Umbilical cord (tissue), 2 donors: ENCODE measurements around the gene TMEM240. TPM values are rescaled to one million over a fixed set of nuclear protein-coding genes. Genes with fewer than 3 reads are reported as not detected.

Experiments
- DNase-seq: peaks from one replicate; pipeline ENCODE4 v3.0.0-alpha.2; 2015; ENCODE audit warnings: low spot score
- total RNA-seq: library from RNA; depleted of rRNA; stranded (reverse); fragments of >200 nt; gene quantifications from one replicate; pipeline ENCODE4 v1.2.3, GENCODE V29; 2014; ENCODE audit warnings: low replicate concordance; ENCODE audit not compliant: insufficient read depth

TMEM240 gene
- total RNA-seq, result not detected

DNA sequence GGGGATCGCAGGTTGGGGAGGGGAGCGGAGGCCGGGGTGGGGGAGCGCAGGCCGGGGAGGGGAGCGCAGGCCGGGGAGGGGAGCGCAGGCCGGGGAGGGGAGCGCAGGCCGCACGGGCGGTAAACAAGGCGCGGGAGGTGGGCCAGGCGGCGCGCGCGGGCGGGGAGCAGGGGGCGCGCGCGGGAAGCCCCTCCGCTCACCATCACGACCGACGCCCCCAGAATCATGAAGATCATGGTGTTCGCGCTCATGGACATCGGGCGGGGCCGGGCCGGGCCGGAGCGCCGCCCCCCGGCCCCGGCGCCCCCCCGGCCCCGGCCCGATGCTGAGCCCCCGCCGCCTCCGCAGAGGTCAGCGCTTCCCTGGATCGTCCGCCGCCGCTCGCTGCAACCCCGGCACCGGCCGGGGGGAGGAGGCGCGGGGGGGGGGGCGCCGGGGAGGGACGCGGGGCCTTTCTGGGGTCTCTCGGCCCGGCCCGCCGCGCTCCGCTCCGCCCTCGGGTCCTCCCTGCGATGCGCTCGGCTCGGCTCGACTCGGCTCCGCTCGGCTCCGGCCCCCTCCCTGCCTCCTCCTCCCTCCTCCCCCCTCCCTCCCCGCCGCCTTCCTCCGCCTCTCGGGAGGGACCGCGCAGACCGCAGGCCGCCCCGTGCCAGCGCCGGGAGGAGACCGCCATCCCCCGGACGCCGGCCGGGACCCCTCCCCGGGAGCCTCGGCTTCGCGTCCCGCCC lies at the start of gene TMEM240:
Gene TMEM240 (minus strand): TSS at position 535 of the 728 bp plus-strand sequence. CDS start 278 bp downstream, at position 257.
- peak; percentile 87 for DNase-seq

DNA sequence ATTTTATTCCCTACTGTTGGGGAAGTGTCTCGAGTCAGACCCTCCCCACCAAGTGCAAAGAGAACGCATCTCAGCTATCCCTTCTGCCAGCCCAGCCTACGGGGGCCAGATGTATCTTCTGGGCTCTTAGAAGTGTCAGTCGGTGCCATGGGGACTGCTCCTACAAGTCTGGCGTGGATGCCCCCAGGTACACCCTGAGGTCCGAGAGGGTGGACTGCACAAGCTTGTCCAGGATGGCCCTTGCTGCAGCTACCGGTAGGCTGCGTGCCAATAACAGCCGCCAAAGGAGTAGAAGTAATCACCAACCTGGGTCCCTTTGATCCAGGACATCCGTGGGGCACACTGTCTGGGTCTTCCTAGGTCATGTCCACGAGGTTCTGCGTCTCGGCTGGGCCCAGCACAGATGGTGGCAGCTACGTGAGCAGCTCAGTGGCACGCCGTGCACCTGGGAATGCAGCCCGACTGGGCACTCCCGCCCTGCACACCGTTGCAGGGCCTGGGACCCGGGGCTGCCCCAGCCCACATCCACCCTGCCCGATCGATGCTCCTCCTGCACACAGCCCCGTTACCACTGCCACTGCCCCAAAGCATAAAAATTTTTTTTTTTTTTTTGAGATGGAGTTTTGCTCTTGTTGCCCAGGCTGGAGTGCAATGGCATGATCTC lies 43.1 kb upstream of the TMEM240 start:
- DNase-seq, result no peak

DNA sequence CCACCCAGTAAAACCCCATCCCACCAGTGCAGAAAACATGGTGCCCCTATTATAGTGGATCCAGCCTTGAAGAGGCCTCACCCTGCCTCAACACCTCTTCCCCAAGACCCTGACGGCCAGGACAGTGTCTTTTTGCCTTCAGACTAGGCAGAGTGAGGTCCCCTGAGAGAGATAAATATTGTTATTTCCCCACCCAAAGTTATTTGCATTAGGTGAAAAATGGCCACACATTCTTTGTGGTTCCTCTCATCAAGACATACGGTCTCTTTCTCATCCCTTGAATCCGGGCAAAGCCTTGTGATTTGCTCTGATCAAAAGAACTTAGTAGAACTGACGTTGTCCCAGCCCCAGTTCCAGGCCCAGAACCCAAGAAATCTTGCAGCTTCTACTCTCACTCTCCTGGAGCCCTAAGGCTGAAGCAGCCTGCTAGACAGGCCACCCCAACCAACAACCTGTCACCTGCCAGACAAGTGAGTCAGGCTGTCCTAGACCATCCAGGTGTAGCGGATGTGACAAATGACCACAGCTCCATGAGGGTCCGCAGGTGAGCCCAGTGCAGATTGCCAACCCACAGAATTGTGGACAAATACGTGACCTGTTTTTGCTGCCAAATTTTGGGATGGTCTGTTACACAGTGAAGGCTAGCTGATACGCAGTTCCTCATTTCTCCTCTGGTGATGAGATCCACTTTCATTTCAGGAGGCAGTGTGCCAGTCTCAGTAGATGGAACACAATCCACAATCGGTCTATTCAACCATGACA lies 42.3 kb upstream of the TMEM240 start:
- no peak for DNase-seq

DNA sequence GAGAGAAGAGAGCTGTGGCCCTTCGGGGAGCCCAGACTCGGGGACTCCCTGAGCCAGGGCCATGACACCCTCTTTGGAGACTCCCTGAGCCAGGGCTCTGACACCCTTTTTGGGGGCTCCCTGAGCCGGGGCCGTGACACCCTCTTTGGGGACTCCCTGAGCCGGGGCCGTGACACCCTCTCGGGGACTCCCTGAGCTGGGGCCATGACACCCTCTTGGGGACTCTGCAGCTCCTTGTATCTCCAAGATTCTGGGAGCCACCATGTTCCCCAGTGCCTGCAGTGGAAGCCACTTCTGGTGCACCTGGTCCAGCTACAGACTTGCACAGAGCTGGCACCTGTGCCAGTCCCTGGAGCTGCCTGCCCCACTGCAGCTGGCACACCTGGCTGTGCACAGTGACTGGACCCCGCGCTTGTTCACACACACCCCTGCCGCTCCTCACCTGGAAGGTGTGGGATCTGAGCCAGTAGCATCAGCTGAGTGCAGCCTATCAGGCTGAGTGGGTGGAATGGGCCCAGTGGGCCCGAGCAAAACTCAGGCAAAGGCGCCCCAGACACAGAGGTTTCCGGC lies 38.0 kb upstream of the TMEM240 start:
- DNase-seq, result no peak

DNA sequence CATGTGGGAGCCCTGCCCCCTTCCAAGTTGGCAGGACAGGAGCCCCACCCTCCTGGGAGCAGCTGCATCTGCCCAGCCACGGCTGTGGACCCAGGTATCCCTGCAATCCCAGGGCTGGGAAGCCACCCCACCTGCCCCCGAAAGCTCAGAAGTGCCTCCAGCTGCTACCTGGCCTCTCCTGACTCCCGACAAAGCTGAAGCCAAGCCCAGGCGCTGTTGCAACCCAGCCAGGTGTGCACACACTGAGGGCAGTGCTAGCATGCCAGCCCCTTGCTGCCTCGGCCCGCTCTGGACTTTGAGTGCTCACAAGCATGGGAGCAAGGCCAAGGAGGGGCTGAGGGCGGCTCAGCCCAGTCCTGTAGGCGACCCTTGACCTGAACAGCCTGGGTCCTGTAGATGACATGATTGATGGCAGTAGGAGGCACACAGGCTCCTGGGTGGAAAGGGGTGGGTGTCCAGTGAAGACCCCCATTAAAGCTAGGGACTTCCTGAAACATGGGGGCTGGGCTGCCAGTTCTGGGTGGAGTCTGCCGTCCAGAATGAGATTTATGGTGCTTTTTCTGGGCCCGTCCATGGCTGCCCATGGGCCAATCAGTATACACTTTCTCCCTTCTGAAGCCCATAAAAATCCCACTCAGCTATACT lies 37.1 kb upstream of the TMEM240 start:
- DNase-seq, result no peak

DNA sequence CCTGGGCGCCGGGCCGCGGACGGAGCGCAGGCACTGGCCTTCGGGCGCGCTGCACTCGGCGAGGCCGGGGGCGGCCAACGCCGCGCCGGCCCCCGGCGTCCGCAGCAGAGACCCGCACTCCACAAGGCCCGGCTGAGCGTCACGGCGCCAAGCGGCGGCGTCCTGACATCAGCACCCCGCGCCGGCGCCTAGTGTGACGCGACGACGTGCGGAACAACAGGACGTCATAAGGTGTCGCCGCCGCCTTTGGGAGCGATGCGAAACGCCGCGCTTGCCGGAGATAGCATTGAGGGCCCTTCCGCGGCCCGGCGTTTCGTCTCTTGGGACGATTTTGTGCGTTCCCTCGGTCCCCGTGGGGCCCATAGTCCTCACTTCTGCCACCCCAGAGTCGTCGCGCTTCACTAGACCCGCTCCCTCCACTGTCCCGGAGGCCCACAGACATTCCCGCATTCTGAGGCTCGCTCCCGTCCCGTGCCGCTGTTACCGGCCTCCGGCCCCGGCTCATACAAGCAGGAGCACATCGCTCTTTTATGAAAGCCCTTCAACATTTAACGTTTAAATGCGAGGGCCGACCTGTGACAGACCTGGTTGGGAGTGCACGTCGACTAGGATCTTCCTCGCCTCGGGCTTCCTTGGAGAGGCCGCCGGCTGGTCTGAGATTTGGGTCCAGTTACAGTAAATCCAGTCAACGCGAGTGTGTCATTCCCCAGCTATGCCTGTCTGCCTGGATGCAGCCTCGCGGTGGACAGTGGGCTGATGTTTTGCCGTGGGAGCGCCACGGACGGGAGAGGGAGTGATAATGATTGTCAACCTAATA lies 34.5 kb upstream of the TMEM240 start, which contains the start of gene SSU72:
Gene SSU72 (minus strand): TSS at position 143 of the 817 bp plus-strand sequence. CDS start 306 bp downstream, outside the sequence.
- peak; percentile 89 for DNase-seq

DNA sequence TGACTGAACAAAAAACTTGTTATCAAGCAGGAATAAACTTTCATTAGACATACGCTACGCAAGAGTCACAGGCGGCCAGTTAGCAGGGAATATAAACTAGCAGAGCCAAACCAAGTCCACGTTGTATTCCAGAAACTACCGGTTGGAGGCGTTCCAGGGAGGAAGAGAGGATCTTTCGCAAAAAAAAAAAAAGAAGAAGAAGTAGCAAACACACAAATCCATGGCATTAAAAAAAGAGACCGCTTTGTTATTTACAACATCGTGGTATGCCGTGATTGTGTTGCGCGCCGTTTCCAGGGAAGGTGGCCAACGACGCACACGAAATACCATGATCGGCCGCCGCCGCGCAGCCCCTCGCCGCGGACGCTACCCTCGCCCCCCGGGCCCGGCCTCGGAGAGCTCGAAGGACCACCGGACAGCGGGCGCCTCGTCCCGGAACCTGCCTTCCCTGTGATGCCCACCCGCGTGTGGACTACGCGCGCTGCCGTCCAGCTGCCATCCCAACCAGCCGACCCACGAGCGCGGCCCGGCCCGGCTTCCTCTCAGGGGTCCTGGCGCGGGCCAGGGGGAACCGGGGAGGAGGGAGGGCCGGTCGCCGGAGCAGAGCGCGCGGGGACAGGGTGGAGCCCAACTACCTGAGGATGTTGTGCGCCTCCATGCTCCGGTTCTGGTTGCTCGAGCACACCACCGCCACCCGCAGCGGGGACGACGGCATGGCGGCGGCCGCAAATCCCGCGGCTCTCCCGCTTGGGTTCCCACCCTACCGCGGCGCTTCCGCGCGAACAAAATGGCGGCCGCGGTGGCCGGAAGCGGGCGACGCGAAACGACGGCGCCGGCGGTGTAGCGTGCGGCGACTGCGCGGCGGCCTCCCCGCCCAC lies 33.7 kb upstream of the TMEM240 start:
- peak; percentile 63 for DNase-seq

DNA sequence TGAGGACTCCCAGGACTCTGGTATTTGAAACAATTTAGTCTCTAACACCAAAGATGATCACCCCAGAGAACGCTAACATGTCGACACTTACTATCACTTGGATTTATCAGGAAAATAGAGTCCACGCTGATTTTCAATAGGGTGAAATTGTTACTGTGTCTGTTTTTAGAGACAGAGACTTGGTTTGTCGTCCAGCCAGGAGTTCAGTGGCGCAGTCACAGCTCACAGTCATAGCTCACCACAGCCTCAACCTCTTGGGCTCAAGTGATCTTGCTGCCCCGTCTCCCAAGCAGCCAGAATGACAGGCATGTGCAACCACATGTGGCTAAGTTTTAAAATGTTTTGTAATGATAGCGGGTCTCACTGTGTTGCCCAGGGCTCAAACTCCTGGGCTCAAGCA lies 28.9 kb upstream of the TMEM240 start:
- no peak for DNase-seq

DNA sequence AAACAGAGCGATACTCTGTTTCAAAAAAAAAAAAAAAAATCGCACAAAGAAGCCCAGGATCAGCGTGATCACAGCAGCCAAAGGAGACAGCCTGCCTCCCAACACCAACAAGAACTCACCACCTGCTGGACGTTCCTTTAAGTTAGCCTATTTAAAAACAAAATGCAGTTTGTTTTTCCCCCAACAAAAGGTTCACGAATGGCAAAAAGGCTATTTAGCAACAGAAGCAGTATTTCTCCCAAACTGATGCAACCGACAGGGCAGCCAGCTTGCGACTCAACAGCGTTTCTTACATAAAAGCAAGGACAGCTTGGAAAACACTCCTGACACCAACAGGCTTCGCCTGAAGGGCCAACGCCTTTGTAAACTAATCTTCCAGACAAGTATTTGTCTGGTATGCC lies 27.5 kb upstream of the TMEM240 start:
- no peak for DNase-seq

DNA sequence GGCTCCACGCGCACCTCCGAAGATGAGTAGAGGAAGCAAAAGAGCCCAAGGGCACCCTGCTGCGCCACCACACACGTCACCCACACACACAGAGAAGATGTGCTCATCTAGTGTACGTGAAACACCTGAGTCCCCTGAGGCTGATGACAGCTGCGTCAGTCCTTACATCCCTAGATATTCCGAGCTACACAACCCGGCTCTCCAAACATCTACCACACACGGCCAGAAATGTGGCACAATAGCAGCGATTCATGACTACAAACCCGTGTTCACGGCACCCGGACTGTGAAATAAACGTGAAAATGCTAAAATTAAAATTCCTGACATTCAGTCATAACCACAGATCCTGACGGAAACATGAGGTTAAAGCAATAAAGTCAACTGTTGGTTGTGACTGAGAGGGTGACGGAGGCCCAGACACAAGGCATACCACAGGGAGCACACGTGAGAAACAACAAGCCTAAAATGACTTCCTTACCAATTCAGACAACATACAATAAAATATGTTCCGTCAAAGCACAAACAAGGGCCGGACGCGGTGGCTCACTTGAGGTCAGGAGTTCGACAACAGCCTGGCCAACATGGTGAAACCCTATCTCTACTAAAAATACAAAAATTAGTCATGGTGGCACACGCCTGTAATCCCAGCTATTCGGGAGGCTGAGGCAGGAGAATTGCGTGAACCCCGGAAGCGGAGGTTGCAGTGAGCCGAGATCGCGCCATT lies 26.9 kb upstream of the TMEM240 start:
- no peak for DNase-seq

DNA sequence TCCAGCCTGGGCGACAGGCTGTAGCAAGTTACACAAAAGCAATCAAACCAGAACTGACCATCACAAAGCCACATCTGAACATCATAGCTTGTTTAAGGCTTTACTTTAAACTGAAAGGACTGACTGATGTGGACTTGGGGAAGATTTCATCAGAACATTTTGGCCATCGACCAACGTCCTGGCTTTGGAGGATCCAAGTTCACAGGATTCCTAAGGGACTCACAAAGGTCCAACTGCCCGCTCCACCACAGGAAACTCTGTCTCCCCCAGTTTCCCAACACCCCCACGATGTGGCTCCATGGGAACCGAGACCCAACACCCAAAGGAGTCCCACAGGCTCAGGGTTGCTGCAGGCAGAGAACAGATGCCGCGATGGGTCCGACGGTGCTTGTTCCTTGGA lies 24.9 kb upstream of the TMEM240 start:
- DNase-seq, result no peak

DNA sequence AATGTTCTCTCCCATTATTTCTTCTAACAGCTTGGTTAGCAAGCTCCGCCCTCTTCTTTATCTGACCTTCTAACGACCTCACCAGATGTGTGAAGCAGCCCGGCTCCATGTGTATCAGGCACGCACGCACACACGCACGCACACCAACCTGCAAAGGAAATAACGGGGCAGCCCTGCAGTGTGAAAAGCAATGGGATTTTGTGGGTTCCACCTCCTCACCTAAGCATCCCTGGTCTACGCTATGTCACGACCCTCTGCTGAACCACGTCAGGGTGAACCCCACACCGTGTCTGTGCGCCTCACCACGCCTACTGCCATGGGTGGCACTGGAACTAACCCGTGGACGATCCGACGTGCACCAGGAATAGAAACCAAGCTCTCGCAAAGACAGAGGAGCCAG lies 23.8 kb upstream of the TMEM240 start:
- no peak for DNase-seq

DNA sequence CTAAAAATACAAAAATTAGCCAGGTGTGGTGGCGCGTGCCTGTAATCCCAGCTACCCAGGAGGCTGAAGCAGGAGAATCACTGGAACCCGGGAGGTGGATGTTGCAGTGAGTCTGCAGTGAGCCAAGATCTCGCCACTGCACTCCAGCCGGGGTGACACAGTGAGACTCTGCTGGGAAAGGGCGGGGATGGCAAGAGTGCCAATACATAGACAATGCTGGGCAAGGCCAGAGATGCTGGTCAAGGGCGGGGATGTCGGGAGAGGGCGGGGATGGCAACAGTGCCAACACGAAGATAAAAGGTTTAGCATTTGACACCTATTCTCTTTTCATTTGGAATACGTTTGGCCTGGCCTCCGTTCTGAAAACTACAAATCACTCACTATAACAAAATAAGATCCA lies 23.3 kb upstream of the TMEM240 start:
- no peak for DNase-seq

DNA sequence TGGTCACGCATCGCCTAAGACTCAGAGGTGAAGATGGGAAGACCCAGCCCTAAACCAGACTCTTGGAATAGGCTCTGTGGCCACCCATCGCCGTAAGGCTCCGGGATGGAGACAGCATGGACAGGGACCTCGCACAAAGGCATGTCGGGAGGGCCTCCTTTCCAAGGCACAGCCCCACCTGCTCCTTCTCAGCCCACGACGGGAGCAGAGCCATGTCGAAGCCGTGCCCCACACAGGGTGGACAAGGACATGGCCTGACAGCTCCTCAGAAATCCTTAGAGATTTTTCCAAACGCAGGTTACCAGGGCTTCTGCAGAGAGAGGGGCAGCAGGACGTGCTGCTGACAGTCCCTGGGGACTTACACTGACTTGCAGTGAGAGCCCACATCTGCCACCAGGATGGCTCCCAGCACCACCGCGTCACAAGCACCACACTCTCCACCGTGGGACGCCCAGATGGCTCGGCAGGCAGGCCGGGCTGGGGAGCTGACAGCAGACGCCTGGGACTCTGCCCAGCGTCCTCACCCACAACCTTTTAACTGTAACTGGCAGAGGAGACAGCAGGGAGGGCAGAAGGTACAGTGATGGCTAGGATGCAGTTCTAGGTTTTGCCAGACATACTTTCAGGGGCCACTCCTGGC lies 22.3 kb upstream of the TMEM240 start:
- no peak for DNase-seq

DNA sequence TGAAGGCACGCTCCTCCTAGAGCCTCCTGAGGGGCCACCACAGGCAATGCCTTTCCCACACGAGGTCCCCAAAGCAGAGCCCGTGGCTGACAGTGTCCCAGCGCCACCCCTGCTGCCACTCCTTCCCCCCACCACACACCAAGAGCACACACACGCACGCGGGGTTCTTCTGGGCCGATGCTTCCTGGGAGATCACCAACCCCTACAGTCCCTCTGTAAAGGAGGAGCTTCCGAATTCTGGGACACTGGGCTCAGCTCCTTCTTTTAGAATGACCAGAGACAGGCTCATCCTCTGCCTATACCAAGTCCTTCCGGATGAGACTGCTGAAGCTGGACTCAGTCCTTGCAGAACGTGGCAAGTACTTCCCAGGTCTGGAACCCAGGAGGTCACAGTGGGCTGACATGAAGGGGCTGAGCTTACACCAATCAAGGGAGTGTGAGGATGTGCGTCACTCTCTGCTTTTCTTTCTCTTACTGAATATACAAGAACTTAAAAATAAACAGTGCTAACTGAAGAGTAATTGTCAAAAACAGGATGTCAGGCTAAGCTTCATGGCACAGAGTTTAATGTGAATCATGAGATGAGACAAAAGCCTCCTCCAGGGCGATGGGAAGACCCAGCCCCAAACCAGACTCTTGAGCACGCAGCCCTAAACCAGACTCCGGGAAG lies 21.5 kb upstream of the TMEM240 start:
- DNase-seq, result no peak

DNA sequence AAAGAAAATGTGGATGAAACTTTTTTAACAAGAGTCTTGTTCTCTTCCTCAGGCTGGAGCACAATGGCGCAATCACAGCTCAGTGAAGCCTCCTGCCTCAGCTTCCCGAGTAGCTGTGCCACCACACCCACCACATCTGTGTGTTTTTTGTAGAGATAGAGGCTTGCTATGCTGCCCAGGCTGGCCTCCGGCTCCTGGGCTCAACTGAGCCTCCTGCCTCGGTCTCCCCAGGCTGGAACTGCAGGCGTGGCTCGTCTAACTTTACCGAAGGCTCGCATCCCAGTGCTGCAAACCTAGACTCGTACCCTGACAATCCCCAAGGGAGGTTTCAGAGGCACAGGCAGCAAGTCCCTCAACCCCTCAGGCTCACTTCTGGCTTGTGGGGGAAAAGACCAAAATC lies 19.8 kb upstream of the TMEM240 start:
- no peak for DNase-seq

DNA sequence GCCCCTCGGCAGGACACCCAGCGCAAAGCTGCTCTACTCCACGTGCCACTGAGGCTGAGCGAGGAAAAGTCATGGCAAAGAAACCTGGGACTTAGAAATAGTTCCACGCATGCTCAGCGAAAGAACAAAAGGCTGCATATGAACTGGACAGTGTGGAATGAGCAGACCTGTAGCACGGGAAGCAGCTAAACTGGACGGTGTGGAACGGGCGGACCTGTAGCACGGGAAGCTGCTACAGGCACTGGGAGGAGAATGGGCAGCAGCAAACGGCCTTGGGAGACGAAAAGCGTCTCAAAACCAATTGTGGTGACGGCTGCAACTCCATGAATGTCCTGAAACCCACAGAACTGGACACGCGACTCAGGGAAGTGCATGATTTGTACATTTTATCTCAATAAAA lies 18.6 kb upstream of the TMEM240 start:
- DNase-seq, result no peak

DNA sequence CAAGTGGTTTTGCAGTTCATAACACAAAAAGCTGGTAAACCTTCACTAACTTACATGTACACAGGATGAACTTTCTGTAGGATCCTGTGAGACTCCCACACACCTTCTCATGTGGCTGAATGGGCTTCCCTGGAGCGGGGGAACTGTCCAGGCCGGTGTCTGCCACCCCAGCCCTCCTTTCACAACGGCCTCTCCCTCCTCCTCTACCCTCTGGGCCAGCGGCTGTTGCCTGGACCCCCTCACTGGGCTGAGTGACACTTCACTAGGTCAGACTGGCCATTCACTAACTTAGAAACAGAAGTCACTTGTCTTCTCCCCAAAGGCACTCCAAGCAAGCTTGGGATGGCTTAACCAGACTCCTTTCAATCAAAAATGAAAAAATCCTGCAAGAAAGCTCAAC lies 18.2 kb upstream of the TMEM240 start:
- no peak for DNase-seq
